ENCODE results near the gene PRTFDC1.
"Not testable (repeated sequence)": the region's sequence is repeated elsewhere in the genome, so short reads cannot be mapped to it uniquely, and the experiment has no call there.

Gene PRTFDC1

DNA sequence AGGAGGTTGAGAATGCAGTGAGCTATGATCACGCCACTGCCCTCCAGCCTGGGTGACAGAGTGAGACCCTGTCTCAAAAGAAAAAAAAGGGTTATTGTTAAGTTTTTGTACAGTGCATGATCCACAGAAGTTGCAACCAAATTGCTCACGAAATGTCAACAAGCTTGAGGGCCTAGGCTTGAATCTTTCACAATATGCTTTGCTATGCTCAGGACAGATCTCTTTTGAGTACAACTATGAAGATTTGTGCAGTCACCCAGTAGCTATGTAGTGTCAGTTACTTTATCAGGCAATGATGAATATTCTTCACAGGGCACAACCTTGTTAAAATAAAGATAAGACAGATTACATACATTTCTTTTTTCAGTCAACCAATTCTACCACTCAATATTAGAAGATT lies 109.2 kb downstream of the PRTFDC1 start:
- no peak for DNase-seq (ENCODE audit: low read depth)

DNA sequence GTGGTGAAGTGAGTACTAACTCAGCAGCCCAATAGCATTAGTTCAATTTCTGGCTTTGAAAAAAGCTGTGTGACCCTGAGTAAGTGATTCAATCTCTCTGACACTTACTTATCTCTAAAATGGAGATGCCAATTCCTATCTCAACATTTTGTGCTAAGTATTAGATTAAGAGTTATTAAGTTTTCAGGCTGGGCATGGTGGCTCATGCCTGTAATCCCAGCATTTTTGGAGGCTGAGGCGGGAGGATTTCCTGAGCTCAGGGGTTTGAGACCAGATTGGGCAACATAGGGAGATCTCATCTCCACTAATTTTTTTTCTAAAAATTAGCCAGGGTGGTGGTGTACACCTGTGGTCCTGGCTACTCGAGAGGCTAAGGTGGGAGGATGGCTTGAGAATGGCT lies 109.5 kb downstream of the PRTFDC1 start:
- no peak for DNase-seq (ENCODE audit: low read depth)

DNA sequence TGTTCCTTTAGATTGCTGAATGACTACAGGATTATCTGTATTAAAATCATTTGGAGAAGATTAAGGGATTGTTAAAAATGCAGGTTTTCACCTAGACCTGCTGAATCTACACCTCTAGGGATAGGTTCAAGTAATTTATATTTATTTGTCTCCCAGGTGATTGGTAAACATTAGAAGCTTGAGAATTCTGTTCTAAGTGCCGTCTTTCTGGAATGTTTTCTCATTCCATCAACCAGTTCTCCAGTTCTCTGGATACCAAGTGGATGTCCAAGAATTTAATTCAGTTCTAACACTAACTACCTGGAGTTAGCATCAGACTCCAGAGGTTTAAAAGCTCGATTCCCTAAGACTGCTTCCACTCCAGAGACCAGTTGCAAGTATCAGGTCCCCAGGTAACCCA lies 110.9 kb downstream of the PRTFDC1 start:
- no peak for DNase-seq (ENCODE audit: low read depth)

DNA sequence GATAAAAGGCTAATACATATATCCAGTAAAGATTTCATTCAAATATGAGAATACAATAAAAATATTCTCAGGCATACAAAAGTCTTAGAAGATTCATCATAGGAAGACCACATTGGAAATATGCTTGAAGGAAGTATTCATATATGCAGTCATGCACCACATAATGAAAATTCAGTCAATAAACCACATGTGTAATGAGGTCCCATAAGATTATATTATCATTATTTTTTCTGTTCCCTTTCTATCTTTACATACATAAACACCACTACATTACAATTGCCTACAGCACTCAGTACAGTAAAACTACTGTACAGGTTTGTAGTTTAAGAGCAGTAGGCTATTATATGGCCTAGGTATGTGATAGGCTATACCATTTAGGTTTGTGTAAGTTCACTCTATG lies 111.6 kb downstream of the PRTFDC1 start:
- no peak for DNase-seq (ENCODE audit: low read depth)

DNA sequence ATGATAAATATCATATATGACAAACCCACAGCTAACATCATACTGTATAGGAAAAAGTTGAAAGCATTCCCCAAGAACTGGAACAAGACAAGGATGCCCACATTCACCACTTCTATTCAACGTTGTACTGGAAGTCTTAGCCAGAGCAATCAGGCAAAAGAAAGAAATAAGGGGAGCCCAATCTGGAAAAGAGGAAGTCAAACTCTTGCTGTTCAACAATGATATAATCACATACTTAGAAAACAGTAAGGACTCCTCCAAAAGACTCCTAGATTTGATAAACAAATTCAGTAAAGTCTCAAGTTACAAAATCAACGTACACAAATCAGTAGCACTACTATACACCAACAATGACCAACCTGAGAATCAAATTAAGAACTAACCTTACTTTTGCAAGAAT lies 114.6 kb downstream of the PRTFDC1 start:
- DNase-seq (ENCODE audit: low read depth) = not testable (repeated sequence)

DNA sequence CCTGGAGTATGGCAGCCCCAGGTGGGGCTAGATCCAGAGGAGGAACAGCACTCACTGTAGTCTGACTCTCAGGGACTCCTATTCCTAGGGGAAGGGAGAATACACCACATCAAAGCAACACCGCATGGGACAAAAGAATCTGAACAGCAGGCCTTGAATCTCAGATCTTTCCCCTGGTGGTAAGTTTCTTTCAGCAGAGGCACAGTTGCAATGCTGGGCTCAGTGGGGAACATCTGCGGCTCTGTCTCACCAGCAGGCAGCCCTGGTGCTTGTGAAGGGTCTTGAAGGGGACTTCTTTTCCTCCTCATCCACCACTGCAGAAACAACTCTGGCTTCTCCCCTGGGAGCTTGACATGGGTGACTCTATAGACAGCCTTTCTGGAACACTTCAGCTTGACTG lies 117.5 kb downstream of the PRTFDC1 start:
- DNase-seq (ENCODE audit: low read depth) = no peak

DNA sequence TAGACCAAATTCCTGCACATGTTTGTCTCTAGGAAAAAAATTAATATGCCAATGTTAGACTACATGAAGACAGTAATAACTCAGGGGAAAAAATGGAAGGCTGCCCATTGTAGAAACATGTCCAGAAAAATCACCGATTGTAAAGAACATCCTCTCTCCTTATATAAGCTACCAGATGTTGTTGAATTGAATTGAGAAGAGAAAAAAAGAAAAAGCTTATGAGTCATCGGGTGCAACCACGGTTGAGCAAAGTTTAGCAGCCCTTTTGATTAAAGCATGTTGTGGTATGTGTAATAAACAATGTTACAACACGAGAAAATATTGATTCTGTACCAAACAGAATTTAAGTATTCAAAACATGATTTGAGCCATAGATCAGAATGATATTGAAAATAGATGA lies 126.4 kb downstream of the PRTFDC1 start:
- DNase-seq (ENCODE audit: low read depth) = no peak

DNA sequence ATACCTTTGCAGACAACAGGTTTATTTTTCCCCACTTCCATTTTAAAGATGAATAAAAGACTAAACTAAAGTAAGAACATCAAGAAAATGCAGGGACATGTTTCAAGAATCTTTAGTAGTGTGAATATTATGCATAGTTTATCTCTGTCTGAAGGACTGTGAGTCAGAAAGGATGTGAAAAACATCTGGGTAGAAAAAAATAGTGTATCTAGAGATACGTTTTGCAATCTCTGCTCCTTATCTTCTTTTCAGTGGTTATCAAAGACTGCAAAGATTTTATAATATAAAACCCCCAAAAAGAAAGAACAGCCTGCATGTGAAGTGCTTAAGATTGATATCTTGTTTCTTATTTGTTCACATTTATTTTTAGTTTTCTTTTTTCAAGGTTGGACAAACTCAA lies 126.9 kb downstream of the PRTFDC1 start:
- no peak for DNase-seq (ENCODE audit: low read depth)

DNA sequence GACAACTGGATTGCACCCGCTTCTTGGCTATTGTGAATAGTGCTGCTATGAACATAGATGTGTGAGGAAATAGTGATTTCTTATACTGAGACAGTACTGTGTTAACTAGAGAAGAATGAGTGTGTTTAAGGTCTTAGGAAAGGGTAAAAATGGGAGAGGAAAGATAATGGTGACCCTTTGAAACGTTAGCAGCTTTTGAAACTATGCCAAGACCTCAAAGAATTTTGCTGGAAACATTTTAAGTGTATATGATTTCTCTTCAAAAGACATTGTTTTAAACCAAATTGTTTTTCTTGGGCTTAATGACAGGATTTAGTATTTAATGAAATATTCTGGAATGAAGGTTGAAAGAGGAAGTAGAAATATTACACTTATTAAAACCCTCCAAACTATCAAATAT lies 127.9 kb downstream of the PRTFDC1 start:
- DNase-seq (ENCODE audit: low read depth) = no peak

DNA sequence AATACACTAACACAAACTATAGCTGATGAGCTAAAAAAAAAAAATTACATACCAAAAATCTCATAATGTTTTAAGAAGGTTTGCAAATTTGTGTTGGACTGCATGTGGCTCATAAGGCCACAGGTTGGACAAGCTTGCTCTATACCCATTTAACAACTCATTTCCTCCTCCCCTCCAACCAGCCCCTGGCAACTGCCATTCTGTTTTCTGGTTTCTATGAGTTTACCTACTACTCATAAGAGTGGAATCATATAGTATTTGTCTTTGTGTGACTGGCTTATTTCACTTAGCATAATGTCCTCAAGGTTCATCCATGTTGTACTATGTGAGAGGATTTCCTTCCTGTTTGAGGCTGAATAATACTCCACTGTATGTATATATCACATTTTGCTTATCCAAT lies 128.3 kb downstream of the PRTFDC1 start:
- DNase-seq (ENCODE audit: low read depth) = no peak

DNA sequence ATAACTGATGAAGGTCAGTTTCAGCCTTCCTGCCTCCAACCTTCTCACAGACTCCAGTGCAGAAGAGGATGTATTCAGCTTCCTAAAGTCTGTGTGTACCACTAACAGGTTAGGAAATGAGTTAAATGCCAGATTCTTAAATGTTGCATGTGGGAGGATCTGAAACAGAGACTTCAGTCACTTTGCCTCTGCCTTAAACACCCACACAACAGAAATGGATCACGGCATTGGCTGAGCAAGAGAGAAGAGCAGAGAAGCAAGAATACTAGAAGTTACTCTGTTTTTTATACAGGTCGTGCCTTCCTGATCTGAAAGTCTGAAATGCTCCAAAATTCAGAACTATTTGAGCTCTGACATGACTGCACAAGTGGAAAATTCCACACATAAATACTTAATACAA lies 129.8 kb downstream of the PRTFDC1 start:
- DNase-seq (ENCODE audit: low read depth) = no peak

DNA sequence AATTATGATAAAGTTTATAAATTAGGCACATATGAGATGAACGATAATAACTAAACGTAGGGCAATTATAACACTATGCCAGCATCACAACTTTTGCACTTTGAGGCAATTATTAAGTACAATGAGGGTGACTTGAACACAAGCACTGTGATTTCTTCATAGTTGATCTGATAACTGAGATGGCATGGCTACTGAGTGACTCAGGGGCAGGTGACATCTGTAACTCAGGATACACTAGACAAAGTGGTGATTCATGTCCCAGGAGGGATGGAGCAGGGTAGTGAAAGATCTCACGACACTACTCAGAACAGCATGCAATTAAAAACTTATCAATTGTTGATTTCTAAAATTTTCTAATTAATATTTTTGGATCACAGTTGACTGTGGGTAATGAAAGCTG lies 130.4 kb downstream of the PRTFDC1 start:
- no peak for DNase-seq (ENCODE audit: low read depth)

DNA sequence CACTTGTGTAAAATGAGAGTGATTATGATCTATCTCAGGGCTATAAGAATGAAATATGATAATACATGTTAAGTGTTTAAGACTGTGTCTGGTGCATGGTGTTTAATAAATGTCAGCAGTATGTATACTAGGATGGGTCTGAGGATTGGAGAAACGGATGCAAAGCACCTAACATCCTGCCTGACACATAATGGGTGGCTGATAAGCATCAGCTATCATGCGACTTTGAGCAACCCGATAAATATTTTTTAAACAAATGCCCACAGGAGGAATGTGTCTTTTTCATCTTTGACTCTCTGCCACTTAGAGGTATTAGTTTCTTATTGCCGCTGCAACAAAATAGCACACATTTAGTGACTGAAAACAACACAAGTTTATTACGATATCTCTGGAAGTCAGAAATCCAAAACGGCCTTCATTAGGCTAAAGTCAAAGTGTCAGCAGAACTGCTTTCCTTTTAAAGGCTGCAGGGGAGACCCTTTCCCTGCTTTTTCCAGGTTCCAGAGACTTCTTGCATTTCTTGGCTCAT lies 135.5 kb downstream of the PRTFDC1 start:
- DNase-seq (ENCODE audit: low read depth) = no peak

DNA sequence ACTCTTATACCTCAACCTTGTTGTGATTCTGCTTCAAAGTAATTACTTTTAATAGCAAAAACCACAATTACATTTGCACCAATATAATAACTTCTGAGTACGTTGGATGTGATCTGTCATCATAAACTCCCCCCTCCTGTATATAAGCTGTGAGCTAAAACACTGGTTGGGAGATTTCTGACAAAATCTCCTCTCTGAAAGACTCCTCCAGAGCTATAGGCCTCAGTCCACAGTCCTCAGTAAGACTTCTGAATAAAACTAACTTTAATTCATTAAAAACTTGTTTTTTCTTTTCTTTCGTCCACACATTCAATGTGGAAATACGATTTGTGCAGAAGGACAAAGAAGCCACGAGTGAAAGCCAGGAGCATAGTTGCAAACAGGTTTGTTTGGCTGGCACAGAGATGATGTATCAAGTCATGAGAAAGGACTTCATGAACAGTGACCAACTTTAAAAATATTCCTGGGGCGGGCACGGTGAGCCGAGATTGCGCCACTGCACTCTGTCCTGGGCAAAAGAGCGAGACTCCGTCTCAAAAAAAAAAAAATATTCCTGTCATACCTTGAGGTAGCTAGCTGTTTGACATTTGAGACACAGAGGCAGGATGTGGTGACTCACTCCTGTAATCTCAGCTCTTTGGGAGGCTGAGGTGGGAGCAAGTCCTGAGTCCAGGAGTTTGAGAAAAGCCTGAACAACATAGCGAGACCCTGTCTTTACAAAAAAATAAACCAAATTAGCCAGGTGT lies 137.7 kb downstream of the PRTFDC1 start:
- no peak for DNase-seq (ENCODE audit: low read depth)

DNA sequence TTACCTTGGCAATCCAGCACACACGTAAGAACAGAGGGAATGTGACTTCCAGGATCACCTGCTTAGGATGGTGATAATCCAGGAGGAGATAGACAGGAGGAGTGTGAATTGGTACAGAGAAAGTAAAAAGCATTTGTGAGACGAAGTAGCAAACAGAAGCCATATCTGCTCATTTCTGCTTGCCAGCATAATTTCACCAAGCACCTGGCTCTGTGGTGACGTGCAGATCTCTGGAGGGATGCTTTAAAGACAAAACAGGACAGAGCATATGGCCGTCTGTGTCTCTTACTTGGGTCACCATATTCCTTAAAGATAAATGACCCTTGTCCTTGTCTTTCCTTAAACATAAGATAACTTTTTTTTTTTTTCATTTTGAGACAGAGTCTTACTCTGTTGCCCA lies 138.6 kb downstream of the PRTFDC1 start:
- no peak for DNase-seq (ENCODE audit: low read depth)

DNA sequence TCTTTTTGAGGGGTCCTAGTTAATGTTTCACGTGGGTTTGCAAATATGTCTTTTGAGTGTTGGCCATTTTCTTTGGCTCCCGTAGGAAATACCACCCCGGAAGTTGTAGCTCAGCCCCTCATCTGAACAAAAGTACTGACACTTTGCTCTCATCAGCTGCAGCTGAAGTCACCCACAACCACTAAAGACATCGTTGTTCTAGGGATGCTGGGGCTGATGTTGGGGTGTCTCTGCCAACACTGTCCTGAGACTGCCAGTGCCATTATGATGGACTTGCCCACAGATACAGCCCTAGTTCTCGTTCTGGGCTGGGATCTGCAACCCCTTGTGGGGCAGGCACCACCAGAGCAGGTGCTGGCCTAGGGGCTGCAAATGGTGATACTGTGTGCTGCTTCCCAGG lies 146.1 kb downstream of the PRTFDC1 start:
- no peak for DNase-seq (ENCODE audit: low read depth)

DNA sequence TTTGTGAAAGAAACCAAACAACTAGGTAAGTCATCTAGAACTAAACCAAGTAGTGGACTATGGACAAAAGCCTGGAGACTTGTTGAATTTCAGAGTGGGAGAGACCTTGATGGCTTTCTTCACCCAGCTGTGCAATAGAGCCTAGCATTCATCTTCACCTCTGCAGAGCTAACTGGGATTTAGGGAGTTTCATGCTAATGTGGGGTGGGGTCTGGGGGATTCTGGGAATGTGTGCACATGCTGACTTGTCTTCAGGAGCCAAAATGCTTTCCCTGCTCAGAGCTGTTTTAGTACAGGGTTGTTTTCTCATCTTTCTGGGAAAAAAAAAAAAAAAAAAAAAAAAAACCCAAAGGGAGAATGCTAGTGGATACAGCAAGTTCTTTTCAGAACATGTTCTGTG lies 147.4 kb downstream of the PRTFDC1 start:
- DNase-seq (ENCODE audit: low read depth) = no peak

DNA sequence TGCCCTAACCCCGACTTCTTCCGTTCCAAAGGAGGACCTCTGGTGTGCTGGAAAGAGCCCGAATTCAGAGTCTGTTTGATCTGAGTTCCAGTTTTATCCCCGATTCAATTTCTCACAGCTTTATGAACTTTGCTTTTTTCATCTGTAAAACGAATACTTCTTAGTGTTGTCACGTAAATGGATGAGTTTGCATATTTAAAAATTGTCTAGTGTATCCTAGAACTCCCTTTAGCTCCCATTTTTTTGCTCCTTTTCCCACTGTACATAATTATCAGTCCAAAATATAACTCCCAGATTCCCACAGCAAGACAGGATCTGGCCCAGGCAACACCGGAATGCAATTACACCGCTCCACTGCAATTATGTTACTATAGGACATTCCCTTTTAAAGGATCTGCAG lies 148.0 kb downstream of the PRTFDC1 start:
- DNase-seq (ENCODE audit: low read depth) = no peak

DNA sequence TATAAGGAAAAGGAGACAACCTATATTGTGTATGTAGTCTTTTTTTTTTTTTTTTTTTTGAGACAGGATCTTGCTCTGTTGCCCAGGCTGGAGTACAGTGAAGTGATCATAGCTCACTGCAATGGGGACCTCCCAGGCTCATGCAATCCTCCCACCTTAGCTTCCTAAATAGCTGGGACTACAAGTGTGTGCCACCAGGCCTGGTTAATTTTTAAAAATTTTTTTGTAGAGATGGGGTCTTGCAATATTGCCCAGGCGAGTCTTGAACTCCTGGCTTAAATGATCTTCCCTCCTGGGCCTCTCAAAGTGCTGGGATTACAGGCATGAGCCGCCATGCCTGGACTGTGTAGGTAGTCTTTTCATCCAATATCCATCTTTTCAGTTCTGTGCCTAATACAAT lies 150.0 kb downstream of the PRTFDC1 start:
- DNase-seq (ENCODE audit: low read depth) = no peak

DNA sequence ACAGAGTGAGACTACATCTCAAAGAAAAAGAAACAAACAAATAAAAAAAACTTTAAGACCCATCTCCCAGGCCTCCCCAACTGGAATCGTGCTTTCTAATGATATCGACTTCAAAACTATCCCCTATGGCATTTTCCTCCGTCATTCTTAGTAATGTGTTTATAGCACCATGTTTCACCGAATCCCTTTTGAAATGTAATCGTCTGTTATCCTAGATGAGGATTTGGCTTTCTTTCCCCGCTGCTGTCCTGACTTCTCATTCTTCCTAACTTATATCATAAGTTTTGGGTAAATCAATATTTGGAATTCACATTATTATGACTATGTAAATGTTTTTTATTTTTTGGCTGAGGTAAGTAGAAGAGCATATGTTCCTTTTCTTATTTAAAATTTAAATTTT lies 151.5 kb downstream of the PRTFDC1 start:
- DNase-seq (ENCODE audit: low read depth) = no peak
